ENCODE results near the gene ZNF512. TPM values are rescaled to one million over a fixed set of nuclear protein-coding genes. Genes with fewer than 3 reads are reported as not detected.

Gene ZNF512
- total and polyA plus RNA-seq, 9 of the 15 experiments (the other 6 are each of a cell fraction or from before 2014, with no cell fraction given), result 24.7 to 101 (median 65.9) TPM

- intact Hi-C loops (cut with micrococcal nuclease), result loop anchor here (10.0 kb wide), 1 partner anchor 138 kb away; the partner anchor contains the start of gene IFT172
- Histone ChIP-seq H3K4me3 (no peak overlapping the region), H3K27me3 (ENCODE audit: control insufficient read depth in 2 of 2, insufficient read depth in 2 of 2, low read length in 2 of 2) (no peaks in the 10 kb centered on the region), H3K9me1 (ENCODE audit: control insufficient read depth, insufficient read depth, low read length) (no peaks in the 10 kb centered on the region), H3K27ac (ENCODE audit: extremely low read depth, low read depth, low read length) (no peak overlapping the region), H3K4me1 (replicated peaks in 1 of 2; ENCODE audit: control insufficient read depth in 2 of 2, insufficient read depth in 2 of 2, low read length in 2 of 2) (peaks cover 0 to 9% of the 10 kb centered on the region in 2 experiments; a peak in 3 of 5 replicates), H4K20me1 (replicated peaks; ENCODE audit: control insufficient read depth, insufficient read depth, low read length) (no peaks in the 10 kb centered on the region), H3K9me3 (replicated peaks; ENCODE audit: control insufficient read depth, insufficient read depth, low read depth, low read length) (no peaks in the 10 kb centered on the region), H2AFZ (ENCODE audit: low read depth, low read length) (no peak overlapping the region), H3K9ac (ENCODE audit: insufficient read depth in 1 of 2, low read depth in 2 of 2, low read length in 2 of 2) (no peak overlapping the region), H3K79me2 (ENCODE audit: control insufficient read depth, insufficient read depth, low read length) (0 out of 3 replicates have a peak, but pooled peaks cover 1% of the 10 kb centered on the region), H3K4me2 (ENCODE audit: insufficient read depth, low read length) (no peak overlapping the region), H3K36me3 (ENCODE audit: control insufficient read depth, insufficient read depth, low read length) (peaks cover 74% of the 10 kb centered on the region)
- in situ Hi-C loops (cut with MboI), result no loop called here
- ChIA-PET CTCF (ENCODE audit: low intra/inter-chr PET ratio) (no interaction called here), POLR2A (interaction anchor here (0.5 to 2.1 kb wide), 3 partner anchors 12 to 191 kb away, joined by 3 to 7 read pairs (median 3); no protein-coding TSS in a partner anchor)
- WGBS (ENCODE audit: insufficient coverage, low coverage, missing lambda C conversion rate), result 80% methylated on average over 3 of the region's 3 CpGs
- ATAC-seq, result no peak
- DNase-seq (ENCODE audit: extremely low read depth in 1 of 4, low spot score in 3 of 4), result no peak
- no peak for TF ChIP-seq SIRT6 (IDR thresholded peaks at IDR 0.05; ENCODE audit: low read depth, low read length)
- no peak for TF ChIP-seq THRB (CRISPR knock-in tag; conservative IDR thresholded peaks at IDR 0.05)
- TF ChIP-seq HINFP (tag; conservative IDR thresholded peaks at IDR 0.05; ENCODE audit: low read depth), result 0 out of 2 replicates have a peak, but pooled peaks have one; percentile 16
- TF ChIP-seq LEF1 (IDR thresholded peaks at IDR 0.05), result no peak
- TF ChIP-seq BRD4 (IDR thresholded peaks at IDR 0.05), result no peak
- TF ChIP-seq NCOA4 (IDR thresholded peaks at IDR 0.05; ENCODE audit: partially characterized antibody), result no peak
- FAIRE-seq, result no peak
- no TSS peak for BruUV-seq (replicated peaks)
These were observed 40.1 kb downstream of the ZNF512 start for GRCh38 chr2:27622921-27623384.

Data from K562 (cell line).